ENCODE results near the gene SLC25A39.
"Not testable (repeated sequence)": the region's sequence is repeated elsewhere in the genome, so short reads cannot be mapped to it uniquely, and the experiment has no call there.

- not testable (repeated sequence) for TF ChIP-seq GATA3 (IDR thresholded peaks at IDR 0.05; ENCODE audit: low read depth, low read length)
- TF ChIP-seq GATA2 (IDR thresholded peaks at IDR 0.05; ENCODE audit: low read depth, low read length) = peak; percentile 36; the same call in 1 of the 2 replicates
Measured at GRCh38 chr17:44330263-44330662, 5.6 kb upstream of the SLC25A39 start.

Data from SH-SY5Y (cell line).